GM19455 (cell line): Measurements from ENCODE around the gene BACE2.
"Not testable (repeated sequence)": the region's sequence is repeated elsewhere in the genome, so short reads cannot be mapped to it uniquely, and the experiment has no call there.

Experiments used
- ATAC-seq: cut with Tn5 transposase; IDR thresholded peaks from one replicate; pipeline ENCODE4 v1.9.1; 2021; ENCODE audit not compliant: unreplicated experiment

BACE2 gene

GRCh38 chr21:41258617-41259016, 90.7 kb downstream of the BACE2 start:
- ATAC-seq, result no peak

DNA sequence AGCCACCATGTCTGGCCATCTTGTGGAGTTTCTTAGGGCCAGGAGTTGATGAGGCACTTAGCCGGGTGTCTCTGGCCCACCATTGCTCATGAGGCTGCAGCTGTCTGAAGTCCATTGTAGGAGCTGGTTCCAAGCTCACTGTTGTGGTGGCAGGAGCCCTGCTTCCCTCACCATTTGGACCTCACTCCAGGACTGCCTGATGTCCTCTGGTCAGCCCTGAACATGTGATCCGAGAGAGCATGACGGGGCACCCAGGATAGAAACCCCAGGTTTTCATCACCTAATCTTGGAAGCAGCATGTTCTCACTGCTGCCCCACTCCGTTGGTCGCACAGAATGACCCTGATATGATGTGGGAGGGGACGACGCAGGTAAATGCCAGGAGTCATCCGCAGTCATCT, 92.5 kb downstream of the BACE2 start:
- no peak for ATAC-seq

DNA sequence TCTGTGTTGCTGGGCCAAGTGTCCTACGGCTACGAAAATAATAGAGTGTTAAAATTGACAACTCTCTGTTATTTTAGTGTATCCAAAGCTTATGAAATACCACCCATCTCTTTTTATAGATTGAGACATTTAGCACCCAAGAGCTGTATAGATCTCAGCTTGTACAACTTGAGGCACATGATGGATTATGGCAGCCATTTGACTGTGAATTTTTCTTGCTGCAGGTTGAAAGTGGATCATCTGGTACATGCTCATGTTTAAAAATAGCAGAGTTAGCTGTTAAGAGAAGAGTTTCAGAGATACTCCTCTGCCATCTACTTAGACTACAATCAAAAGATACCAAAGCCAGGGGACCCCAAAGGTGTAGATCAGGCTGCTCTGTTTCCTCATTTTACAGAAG, 99.4 kb downstream of the BACE2 start:
- ATAC-seq, result no peak

GRCh38 chr21:41269535-41269934, 101.6 kb downstream of the BACE2 start:
- no peak for ATAC-seq

DNA sequence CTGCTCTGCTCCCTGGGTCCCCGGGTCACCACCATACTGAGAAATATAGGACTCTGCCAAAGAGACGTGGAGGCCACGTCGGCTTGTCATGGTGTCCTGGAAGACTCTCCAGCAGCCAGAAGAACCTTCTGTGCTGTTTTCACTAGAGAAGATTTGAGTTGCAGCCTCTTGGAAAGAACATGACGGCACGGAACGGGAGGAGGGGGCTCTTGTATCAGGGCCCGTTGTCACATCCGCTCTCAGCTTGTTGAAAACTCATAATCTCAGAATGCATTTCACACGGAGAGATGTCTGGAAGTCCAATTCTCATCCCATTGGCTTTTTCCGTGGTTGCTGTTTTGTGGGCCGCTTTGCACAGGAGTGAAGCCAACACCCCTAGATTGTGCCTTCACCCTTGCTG, 109.2 kb downstream of the BACE2 start:
- ATAC-seq, result no peak

DNA sequence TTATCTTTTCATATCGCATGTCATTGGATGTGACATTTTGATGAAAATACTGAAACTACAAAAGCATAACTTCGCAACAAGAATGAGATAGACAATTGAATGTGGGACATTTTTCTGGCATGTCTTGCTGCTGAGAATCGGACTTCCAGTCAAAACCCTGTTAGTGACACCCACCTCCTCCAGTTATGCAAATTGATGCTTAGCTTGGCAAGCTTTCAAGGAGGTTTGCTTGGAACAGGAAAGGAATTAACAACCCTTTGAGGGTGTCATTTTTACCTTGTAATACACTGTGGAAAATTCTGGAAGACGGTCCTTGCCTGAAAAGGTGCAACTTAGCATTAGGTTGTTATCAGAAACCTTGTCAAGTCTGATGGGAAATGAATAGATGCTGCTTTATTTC, 109.9 kb downstream of the BACE2 start:
- no peak for ATAC-seq

GRCh38 chr21:41280115-41280919, 112.4 kb downstream of the BACE2 start:
- ATAC-seq, result no peak

- no peak for ATAC-seq
These were observed 114.5 kb downstream of the BACE2 start for GRCh38 chr21:41282412-41282811.

DNA sequence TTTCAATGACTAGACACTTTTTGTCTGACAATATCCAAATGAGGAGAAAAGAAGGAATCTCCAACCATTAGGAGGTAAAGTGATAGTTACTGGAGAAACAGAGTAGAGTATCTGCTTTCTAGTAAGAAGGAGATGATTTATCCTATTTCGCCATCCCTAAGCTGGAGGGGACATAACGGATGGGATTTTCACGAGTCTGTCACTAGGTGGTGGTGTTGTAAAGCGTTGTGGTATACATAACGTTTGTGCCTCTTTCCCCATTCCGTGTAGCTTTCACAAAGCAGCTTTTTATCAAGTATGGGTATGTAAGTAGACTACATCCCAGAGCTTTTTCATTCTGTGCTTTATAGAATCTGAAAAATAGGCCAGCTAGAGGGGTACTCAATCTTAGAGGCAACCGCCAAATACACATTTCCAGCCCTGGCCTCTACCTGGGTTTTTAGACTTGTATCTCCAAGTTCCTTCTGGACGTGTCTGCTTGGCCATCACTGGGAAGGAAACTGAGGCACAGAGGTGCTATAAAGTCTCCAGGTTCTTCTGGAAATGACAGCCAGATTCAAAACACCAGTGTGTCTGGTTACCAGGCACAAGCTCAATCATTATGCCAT, 115.4 kb downstream of the BACE2 start:
- ATAC-seq, result no peak

GRCh38 chr21:41289431-41289830, 121.5 kb downstream of the BACE2 start:
- no peak for ATAC-seq

DNA sequence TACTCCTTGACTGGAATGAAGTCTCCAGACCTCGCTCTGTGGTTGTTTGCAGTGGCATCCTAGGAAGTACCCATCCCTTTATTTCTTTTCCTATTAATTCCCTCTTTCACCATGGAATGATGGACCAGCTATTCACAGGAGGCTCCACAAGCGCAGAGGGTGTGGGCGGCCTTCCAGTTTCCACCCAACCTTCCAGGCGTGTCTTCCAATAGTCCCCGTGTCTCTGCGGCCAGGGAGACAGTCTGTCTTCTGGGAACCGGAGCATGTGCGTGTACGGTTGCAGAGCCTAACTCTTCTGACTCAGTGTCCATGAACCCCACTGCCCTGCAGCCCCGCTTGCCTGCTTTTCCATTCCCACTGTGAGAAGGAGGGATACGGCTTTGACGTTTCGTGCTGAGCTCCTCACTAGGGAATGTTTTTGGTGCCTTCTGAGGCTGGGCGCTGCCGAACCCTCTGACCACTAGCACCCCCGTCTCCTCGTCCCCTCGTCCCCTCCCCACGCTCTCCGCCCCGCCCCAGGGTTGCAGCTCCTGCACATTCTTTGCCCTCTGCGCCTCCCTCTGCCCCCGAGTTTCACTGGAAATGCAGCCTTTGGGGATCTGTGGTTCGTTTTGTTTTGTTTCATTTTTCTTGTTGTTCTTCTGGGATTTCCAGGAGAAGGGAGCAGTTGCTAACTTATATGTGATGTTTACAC, 122.3 kb downstream of the BACE2 start:
- no peak for ATAC-seq

DNA sequence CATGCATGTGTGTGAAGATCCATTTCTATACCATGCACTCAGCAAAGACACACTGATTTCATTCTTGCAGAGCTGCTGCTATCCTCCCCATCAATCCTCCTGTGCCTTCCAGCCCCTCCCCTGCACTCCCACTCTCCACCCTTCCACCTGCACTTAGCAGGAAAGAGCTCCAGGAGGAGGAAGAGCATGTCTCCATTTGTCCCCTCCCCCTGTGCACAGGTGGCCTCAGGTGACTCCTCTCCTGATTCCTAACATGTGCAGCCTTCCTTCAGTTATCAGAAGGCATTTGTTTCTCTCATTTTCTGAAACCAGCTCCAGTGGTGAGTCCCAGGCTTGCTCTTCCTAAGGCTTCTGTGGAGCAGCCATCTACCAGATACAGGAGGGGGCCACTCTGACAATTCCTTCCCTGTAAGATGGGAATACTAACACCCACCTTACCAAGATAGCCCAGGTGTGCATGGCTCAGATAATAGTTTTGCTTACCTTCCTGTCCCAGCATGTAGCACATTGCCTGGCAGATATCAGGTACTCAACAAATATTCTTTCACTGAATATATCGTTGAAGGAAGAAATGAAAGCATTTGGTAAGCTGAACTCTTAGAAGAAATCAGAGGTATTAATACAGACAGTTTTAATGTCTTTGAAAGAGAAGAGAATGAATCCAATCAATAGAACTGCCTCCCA, 126.7 kb downstream of the BACE2 start:
- no peak for ATAC-seq

DNA sequence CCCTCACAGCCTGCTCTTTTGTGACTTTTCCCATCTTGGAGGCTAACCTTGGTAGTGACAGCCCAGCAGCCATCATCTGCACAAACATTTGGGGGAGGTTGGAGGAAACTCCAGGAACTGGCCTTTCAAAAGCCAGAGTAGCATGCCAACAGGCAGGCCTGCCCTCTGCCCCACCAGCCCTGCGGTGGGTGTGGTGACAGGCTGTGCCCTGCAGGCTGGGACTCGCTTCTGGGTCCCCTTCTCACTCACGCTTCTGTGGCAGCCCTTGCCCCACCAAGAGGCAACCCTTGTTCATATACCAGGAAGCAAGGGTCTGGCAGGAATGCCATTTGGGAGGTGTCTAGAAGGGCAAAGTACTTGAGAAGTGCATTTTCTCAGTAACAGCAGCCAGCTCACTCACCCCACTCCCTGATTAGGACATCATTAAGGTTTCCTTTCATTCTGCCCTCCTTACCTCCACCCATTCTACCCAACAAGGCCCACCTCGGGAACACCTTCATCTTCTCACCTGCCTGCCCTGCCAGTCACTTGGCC, 127.8 kb downstream of the BACE2 start:
- ATAC-seq, result no peak

DNA sequence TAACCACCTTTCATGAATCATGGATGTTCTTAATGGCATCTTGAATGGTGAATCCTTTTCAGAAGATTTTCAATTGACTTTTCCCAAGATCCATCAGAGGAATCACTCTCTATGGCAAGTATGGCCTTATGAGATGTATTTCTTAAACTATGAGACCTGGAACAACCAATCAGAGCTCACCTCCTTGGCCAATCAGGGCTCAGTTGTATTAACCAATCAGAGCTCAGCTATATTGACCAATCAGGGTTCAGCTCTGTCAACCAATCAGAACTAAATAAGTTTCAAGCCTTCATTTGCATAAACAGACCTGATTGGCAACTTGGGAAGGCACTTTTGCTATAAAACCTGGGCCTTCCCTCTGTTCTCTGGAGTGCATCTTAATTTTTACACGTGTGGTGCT, 135.0 kb downstream of the BACE2 start:
- no peak for ATAC-seq

- ATAC-seq, result no peak
These were observed 136.2 kb downstream of the BACE2 start for GRCh38 chr21:41304068-41304720.

- no peak for ATAC-seq
These were observed 139.3 kb downstream of the BACE2 start for GRCh38 chr21:41307219-41307618.

DNA sequence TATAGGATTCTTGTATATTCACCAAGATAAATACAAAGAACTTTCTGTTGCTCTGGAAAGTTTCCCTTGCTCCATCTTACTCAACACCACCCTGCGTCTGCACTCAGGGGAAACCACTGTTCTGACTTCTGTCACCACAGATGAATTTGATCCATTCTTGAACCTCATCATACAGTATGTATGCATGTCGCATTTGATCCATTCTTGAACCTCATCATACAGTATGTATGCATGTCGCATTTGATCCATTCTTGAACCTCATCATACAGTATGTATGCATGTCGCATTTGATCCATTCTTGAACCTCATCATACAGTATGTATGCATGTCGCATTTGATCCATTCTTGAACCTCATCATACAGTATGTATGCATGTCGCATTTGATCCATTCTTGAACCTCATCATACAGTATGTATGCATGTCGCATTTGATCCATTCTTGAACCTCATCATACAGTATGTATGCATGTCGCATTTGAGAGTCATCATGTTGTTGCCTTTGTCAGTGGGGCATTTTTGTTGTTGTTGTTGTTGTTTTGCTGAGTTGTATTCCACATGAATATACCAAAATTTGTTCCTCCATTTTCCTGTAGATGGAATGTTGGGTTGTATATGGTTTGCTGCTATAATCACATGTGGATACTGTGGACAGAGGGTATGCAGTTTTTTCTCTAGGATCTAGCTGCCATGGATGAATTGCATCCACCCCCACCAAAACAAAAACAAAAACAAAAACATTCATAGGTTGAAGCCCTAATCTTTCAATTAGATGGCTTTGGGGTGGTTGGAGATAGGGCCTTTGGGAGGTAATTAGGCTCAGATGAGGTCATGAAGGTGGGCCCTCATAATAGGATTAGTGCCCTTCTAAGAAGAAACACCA, 145.6 kb downstream of the BACE2 start:
- ATAC-seq, result not testable (repeated sequence)

GRCh38 chr21:41315726-41316125, 147.8 kb downstream of the BACE2 start:
- ATAC-seq, result no peak

DNA sequence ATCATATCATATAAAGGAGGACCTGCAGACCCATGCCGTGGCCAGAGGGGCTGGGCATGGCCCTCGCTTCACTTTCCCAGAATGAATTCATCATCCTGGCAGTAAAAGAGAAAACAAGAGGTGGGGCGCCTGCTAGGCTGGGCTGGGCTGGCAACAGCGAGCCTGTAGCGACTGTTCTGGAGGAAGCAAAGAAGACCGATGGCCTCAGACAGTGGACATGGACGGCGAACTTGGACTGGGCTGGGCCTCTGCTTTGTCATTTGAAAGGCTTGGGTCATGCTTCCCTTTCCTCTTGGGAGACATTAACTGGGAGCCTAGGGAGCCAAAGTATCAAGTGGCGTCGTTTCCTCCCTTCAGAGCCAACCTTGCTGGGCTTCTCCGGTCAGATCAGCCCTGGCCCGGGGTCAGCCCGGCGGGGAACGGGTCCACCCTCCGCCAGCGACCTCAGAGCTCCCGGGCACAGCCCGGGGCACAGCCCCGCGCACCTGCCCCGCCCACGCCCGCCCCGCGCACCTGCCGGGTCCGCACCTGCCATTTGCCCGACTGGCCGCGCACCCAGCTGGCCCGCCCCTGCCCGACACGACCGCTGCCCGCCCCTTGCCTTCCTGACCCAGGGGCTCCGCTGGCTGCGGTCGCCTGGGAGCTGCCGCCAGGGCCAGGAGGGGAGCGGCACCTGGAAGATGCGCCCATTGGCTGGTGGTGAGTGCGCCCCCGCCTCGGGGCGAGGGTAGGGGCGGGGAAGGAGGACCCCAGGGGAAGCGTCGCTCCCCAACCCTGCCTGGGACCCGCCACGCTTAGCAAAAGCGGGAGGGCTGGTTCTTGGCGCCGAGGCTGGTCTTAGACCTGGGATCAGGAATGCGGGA, 148.5 kb downstream of the BACE2 start, which contains the start of gene FAM3B:
Gene FAM3B, plus strand, starts transcription at position 602 of the 863 bp plus-strand sequence. Its CDS starts 79 bp downstream, at position 681.
- no peak for ATAC-seq
